Fibroblast of mammary gland (primary cell): Measurements from ENCODE around the gene HS6ST3.

Experiments used
- DNase-seq: peaks from one replicate; pipeline ENCODE4 v3.0.0-alpha.2; 2010; ENCODE audit warnings: low read depth
- H3K4me3 ChIP-seq: 2 replicates; pipeline ENCODE4 v1.5.1; 2011; ENCODE audit warnings: low read depth, mild to moderate bottlenecking, low read length, moderate library complexity; ENCODE audit not compliant: control insufficient read depth
- TF ChIP-seq, protein P1 (sequence below): conservative IDR thresholded peaks from 2 replicates; pipeline ENCODE4 v1.5.1; 2011; ENCODE audit warnings: low read depth, low read length, inconsistent platforms; ENCODE audit not compliant: control insufficient read depth, insufficient read depth

The HS6ST3 gene

DNA sequence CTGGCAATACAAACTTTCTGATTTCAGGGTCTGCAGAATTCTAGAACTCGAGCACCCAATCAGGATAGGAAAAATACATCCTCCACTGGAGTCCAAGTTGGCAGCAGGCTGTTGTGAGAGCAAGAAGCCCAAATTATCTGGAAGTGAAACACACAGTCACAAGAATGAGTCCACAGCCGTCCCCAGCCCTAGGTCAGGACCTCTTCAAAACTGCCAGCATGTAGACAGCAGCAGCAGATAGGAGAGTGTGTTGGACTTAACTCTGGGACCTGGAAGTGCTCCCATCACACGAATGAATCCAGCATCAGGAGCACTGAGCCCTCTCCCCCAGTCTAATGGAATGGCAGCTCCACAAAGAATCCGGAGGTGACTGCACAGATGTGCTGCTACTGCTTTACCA is 483.7 kb downstream of the HS6ST3 start:
- TF ChIP-seq, protein P1, sequence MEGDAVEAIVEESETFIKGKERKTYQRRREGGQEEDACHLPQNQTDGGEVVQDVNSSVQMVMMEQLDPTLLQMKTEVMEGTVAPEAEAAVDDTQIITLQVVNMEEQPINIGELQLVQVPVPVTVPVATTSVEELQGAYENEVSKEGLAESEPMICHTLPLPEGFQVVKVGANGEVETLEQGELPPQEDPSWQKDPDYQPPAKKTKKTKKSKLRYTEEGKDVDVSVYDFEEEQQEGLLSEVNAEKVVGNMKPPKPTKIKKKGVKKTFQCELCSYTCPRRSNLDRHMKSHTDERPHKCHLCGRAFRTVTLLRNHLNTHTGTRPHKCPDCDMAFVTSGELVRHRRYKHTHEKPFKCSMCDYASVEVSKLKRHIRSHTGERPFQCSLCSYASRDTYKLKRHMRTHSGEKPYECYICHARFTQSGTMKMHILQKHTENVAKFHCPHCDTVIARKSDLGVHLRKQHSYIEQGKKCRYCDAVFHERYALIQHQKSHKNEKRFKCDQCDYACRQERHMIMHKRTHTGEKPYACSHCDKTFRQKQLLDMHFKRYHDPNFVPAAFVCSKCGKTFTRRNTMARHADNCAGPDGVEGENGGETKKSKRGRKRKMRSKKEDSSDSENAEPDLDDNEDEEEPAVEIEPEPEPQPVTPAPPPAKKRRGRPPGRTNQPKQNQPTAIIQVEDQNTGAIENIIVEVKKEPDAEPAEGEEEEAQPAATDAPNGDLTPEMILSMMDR: no peak
- DNase-seq: no peak
- no peak overlapping the region for H3K4me3 ChIP-seq

DNA sequence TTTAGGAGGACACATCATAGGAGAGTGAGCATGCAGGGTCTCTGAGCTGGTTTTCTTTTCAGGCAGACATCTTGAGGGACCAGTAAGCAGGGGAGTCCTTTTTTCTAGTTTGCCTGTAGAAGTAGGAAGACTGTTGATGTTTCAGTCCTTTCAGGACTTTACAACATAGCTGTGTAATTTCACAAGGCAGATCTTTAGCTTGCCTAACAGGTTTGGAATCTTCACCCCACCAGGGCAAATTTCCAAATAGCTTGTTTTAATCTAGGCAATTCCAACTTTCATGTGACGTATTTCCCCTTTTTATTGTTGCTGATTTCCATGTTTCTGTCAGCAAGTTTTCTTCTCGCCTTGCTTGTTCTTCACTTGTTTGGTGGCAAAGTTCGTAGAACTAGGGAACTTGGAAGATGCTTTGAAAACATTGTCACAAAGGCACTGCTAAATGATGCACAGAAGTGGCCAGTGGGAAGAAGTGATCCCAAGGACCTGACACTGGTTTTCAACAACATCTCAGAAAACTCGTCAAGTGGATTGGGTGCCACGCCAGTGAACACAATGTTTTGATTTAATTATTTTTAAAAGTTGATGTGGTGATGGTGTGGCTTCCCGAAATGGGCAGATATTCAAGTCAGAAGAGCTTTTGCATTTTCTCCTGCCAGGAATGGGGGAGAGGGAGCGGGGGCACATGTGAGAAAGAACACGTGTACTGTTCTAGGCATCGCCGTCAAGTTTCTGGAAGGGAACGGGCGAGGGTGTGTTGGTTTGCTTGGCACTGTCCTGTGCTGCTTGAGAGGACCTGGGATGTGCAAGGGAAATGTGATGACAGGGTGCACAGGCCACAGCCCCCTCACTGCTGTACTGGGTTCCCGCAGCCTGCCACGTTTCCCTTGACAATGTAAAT is 485.8 kb downstream of the HS6ST3 start:
- peak; percentile 59 for DNase-seq
- TF ChIP-seq, protein P1: no peak
- no peak overlapping the region for H3K4me3 ChIP-seq

DNA sequence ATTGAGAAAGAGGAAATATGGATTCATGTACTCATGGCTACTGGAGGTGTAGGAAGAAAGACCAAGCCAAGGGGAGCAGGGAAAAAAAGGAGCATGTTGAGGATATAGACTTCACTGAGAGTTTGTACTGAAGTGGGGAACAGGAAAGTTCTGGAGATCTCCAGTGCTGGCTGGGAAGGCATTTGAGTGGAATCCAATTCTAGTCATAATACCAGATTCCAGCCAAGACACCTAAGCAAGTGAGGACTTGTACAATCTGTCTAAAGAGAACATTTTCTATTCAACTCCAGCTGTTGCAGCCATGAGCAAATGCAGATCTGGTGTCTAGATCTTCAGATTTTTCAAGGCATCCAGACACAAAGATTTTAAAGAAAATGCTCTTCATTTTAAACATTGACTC is 491.8 kb downstream of the HS6ST3 start:
- no peak for DNase-seq
- TF ChIP-seq, protein P1: no peak
- H3K4me3 ChIP-seq: no peak overlapping the region

DNA sequence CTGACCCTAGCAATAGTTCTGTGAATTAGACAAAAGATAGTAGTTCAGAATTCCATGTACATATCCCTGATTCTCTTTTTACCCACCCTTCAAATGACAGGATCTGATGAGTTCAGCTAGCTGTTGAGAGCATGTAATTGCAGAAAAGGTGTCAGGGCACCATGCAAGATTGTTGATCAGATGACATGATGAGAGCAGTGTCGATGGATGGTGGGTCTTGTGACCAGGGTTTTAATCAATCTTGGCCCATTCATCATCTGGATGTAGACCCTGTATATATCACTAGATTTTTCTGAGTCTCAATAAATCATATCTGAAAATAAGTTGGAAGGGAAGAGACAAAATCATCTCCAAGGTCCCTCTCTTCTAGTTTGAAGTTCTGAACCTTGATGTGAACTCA is 525.3 kb downstream of the HS6ST3 start:
- H3K4me3 ChIP-seq: no peak overlapping the region
- TF ChIP-seq, protein P1: no peak
- no peak for DNase-seq

DNA sequence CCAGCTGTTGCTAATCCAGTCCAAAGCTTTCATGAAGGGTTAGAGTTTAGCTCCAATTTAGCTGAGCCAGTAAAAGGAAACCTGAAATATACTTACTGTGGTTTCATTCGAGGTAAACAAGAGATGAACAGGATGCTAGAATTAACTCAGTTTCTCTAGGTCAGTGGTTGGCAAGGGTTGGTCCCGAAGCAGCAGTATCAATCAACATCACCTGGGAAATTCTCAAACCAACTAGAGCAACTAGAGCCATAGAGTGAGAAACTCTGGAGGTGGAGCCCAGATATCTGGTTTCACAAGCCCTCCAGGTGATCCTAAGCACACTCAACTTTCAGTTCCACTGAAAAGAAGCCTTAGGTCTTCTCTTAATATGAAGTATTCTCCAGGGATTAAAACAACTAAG is 527.6 kb downstream of the HS6ST3 start:
- no peak overlapping the region for H3K4me3 ChIP-seq

DNA sequence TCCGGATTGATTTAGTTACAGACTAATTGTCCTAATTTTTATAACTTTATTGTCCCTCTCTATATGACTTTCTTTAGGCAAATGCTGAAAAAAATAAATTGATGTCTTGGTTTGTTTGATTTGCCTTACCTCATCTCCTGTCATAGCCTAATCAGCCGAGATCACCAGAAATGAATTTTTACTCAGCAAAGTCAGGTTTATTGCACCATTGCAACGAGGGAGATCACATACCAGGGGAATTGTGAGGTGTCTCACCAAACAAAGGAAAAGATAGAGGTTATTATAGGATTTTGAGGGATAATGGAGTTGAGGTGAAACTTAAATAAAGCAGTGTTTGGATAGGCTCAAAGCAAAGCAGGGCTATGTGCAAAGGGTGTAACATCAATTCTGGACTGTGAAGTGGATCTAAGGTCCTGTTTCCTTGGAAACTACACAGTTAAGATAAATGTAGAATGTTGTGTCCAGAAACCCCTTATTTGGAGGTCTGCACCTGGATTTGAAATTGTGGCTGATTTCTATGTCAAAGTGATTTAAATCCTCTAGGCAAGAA is 531.8 kb downstream of the HS6ST3 start:
- no peak for DNase-seq
- TF ChIP-seq, protein P1: no peak
- no peak overlapping the region for H3K4me3 ChIP-seq

More for the DNA sequence above, 527.6 kb downstream of the HS6ST3 start:
- DNase-seq: no peak
- TF ChIP-seq, protein P1: no peak
